Measurements from ENCODE around the gene GAPT.

Gene GAPT

DNA sequence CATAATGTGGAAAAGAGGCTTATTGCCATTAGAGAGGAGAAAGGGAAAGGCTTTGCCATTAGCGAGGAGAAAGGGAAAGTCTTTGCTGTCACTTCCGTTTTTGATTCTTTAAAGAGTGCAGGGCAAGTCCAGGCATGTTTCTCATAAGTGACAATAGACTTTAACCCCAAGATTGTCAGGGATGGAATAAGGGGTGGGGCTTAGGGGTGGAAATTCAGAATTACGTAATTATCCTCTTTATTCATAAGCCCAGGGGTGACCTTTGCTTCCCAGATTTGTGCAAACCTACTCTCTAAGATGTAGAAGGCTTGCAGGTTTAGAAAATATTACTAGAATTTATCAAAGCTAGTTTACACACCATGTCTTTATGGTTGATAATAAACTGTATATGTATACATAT, 29.1 kb upstream of the GAPT start:
- DNase-seq, result no peak

DNA sequence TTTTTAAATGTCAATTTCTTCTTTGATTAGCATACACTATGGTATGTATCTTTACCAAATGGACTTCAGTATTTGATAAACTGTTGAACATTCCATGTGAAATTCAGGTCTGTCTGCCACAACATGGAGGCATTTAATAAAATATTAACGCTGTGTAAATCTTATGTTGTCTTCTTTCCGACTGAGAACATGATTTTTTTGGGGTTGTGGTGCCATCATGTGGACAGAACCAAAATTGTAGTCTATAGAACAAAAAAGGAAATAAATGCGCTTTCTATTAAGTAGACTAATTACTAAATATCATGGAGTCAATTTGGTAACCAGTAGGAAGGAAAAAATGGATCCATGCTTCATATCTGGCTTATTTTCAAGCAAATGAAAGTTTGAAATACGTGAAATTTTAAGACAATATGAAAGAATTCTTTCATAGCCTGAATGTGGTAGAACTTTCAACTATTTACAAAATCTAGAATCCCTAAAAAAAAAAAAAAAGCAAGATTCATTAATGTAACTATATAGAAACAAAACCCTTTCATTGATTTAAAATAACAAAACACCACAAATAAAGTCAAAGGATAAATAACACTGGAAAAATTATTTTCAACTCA, 28.5 kb upstream of the GAPT start:
- peak; percentile 2 to 68 (median 24) for DNase-seq

DNA sequence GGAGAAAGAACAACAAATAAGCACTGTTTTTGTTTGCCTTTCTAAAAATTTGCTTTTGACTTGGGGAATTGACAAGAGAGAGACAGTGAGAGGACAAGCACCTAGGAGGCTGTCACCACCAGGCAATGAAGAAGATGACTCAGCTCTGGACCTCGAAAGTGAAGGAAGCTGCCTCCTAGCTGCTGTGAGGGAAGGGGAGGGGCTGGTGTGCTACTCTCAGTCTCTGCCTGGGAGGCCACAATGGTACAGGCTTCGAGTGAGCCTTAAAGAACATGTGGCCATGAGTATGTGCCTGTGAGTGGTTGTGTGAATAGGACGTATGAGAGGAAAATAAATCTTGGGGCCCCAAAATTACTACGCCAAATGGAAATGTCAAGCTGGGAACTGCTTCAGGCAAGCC, 24.3 kb upstream of the GAPT start:
- DNase-seq, result no peak

DNA sequence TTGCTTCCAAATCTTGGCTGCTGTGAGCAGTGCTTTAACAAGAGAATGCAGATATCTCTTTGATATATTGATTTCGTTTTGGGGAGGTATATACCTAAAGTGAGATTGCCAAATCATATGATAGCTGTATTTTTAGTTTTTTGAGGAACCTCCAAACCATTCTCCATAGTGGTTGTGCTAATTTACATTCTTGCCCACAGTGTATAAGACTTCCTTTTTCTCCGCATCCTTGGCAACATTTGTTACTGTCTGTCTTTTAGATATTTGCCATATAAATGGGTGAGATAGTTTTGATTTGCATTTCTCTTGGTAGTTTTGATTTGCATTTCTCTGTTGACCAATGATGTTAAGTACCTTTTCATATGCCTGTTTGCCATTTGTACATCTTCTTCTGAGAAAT, 21.3 kb upstream of the GAPT start:
- no peak for DNase-seq

DNA sequence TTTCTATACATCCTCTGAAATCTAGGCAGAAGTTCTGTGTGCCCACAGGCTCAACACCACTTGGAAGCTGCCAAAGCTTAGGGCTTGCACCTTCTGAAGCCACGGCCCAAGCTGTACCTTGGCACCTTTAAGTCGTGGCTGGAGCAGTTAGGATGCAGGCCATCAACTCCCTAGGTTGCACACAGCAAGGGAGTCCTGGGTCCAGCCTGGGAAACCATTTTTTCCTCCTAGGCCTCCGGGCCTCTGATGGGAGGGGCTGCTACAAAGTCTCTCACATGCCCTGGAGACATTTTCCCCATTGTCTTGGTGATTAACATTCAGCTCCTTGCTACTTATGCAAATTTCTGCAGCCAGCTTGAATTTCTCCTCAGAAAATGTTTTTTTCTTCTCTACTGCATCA, 15.8 kb upstream of the GAPT start:
- no peak for DNase-seq

DNA sequence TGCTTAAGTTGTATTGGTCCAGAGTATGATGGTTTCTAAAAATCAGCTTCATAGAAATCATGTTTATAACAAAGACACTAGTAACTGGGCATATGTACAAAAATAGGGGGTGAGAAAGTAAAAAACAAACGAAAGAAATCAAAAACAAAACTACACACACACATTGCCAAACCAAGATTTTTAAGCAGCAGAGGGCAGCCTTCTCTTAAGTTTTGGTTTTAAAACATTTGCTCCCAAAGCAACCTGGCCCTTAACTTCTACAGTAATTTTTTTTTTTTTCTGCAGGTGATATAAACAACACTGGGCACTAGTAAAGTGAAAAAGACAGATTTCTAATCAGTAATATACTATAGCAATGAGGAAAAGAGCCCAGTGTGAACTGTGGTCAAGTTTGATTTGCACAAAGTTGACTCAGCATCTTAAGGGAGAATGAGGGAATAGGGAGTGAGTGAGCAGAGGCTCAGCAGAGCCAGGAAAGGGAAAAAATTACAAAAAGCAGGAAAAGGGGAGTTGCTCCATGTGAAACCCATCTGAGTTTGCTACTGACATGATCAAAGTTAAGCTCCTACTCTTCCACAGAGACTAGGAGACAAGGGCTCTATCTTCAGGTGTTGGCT, 13.4 kb upstream of the GAPT start:
- no peak for DNase-seq

DNA sequence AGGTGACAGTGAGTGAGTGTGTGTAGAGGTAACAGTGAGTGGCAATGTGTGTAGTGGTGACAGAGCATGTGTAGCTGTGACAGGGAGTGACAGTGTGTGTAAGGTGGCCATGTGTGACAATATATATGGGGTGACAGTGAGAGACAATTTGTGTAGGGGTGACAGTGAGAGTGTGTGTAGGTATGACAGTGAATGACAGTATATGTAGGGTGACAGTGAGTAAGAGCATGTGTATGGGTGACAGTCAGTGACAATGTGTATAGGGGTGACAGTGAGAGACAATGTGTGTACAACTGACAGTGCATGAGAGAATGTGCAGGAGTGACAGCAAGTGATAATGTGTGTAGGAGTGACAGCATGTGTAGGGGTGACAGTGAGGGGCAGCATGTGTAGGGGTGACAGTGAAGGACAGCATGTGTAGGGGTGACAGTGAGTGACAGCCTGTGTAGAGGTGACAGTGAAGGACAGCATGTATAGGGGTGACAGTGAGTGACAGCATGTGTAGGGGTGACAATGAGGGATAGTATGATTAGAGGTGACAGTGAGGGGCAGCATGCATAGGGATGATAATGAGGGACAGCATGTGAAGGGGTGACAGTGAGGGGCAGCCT, 10.1 kb upstream of the GAPT start:
- no peak for DNase-seq

DNA sequence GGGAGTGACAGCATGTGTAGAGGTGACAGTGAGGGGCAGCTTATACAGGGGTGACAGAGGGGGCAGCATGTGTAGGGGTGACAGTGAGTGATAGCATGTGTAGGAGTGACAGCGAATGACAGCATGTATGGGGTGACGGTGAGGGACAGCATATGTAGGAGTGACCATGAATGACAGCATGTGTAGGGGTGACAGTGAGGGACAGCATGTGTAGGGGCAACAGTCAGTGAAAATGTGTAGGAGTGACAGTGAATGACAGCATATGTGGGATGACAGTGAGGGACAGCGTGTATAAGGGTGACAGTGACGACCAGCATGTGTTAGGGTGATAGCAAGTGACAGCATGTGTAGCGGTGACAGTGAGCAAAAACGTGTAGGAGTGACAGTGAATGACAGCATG, 9.4 kb upstream of the GAPT start:
- DNase-seq, result no peak

DNA sequence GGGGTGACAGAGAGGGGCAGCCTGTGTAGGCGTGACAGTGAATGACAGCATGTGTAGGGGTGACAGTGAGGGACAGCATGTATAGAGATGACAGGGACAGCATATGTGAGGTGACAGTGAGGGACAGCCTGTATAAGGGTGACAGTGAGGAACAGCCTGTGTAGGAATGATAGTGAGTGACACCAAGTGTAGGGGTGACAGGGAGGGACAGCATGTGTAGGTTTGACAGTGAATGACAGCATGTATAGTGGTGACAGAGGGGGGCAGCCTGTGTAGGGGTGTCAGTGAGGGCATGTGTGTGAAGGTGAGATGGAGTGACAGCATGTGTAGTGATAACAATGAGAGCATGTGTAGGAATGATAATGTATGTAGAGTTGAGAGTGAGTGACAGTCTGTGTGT, 8.7 kb upstream of the GAPT start:
- no peak for DNase-seq

DNA sequence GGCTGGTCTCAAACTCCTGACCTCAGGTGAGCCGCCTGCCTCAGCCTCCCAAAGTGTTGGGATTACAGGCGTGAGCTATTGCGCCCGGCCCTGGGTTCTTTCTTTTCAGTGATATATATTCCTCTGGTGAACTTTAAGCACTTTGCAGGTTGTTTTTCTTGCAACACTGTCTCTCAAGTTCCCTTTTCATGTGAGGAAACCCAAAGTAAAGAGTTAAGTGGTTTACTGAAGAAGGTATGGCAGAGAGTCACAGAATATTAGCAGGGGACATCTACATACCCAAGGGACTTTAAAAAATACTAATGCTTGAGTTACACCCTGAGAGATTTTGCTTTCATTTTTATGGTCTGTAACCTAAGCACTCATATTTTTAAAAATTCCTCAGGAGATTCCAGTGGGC, 6.7 kb upstream of the GAPT start:
- DNase-seq, result no peak

DNA sequence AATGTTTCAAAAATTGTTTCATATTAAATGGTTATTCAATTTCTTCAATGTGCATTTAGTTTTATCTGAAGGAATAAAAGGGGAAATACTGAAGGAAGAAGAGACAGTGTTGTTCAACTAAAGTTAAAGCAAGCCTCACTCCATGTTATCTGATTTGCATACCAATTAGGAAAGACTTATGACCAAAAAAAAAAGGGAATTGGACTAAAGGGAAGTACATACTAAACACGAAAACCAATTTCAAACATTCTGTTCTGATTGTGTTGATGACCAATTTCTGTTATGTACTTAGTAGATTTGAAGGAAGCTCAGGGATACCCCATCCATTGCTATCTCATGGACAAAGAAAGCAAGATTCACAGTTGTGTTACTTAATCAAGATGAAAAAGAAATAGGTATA, 4.9 kb upstream of the GAPT start:
- DNase-seq, result no peak

DNA sequence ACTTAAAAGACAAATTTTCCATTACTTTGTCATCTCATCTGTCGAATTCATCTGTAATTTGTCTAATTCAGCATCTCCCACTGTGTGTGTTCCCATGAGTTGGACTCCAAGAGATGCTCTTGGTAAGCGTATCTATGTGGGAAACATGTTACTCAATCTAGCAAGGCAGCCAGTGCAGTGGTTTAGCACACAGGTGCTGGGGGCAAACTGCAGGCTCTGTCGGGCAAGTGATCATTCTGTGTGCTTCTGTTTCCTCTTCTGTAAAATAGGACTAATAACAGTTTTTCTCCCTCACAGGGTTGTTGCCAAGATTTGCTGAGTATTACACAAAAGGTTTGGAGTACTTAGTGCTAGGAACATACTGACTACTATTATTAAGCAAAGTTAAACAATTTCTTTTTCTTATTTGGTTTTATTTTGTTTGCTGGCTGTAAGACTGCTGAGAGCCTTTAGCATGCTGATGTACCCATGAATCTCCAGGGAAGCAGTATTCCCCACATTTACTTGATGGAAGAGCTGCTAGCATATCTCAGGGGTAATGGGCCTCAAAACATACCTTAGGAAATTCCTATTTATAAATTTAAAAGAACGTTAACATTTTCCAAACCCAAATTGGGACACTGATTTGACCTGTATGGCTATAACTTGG, 709 bp upstream of the GAPT start:
- DNase-seq, result no peak

DNA sequence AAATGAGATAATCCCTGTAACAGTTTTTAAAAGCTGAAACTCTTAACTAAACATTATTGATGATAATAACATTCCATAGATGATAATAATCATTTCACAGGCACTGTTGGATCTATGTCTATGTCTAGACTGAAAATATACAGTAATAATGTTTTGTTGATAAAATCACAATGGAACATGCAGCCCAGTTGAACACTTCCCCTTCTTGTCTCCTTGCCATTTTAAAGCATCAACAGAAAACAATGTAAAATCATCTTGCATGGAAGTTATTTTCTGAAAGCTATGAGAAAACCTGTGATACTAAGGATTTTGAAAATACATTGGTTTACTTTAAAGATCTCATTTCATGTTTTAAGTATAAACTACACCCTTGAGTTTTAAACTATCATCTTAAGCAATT, 1.9 kb downstream of the GAPT start:
- no peak for DNase-seq

DNA sequence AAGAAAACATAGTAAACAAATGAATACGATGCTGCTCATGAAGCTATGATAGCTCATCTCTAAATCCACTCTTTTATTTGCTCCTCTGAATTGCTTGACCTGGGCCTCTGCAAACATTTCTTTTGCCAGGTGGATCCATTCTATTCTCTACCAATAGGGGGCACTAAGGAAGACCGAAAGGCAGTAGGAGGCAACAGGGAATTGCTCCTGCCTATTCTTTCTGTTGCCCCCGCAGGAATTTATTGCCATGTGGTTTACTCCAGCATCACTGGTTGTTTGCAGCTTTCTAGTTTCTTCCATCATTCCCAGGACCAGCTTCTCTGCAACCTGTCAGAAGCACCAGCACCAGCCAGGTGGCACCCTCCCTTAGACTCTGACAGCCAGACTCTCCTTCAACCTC, 5.3 kb downstream of the GAPT start:
- DNase-seq, result no peak

DNA sequence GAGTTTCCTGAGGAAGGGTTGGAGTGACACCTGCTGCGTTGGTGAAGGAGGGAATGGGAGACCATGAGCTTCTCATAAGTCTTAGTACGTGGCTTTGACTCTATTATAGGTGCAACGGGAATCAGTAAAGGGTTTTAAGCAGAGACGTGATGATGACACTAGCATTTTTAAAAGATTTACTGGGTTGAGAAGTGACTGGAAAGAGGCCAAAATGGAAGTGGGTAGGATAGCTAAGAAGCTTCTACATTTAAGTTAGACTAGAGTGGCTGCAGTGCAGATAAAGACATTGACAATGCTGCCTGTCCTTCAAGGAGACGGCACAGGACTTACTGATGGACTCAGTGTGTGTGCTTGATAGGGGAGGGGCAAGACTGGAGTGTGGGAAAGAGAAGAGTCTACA, 6.2 kb downstream of the GAPT start:
- DNase-seq, result no peak

DNA sequence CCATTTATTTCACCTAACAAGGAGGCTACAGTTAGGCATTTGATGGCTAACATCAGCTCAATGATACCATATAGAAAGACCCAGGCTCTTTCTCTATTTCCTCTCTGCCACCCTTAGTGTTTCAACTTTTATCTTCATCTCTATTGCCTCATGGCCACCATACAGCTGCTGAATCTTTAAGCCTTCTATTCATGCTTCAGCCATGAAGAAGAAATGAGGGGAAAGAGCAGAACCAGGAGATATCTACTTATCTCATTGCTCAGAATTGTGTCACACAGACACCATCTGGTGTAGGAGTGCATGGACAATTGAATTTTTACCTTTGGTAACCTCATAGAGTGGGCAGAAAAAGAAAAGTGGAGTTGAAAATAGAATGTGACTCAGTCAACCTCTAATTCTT, 6.7 kb downstream of the GAPT start:
- DNase-seq, result no peak

DNA sequence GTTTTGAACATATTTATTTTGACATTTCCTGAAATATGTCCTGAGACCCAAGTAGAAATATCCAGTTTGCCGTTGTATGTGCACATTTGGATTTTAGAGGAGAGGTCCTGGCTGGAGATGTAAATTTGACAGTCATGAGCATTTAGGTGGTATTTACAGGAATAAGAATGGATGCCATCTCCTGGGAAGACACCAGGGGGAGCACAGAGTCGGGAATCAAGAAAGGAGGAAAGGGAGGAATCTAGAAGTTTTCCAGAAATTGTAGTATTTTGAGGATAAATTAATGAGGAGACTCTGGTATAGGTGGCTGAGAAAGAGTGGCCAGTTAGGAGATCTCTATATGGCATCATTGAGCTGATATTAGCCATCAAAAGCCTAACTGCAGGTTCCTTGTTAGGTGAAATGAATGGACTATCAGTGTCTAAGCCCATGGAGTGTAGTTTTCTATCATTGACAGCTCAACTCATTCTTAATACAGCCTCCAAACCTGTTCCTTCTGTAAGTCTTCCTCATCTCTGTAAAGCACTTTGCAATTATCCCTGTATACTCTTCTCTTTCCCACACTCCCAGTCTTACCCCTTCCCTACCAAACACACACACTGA, 7.2 kb downstream of the GAPT start:
- DNase-seq, result no peak

DNA sequence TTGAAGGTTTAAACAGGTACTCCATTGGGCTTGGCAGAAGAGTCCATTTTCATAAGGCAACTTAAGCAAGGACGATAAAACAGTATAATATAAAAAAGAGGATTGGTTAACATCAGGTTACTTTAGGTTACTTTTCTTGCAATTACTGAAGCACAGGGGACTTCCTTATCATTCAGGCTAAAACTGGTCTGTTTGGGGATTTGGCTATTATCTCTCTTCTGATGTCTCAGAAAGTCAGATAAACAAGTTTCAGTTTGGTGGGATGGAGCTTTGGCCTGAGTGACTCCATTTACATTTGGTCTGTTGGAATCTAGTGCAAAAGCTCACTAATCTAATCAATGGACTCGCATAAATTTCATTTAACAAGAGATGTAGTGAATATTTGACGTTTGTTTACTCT, 8.0 kb downstream of the GAPT start:
- DNase-seq, result no peak

DNA sequence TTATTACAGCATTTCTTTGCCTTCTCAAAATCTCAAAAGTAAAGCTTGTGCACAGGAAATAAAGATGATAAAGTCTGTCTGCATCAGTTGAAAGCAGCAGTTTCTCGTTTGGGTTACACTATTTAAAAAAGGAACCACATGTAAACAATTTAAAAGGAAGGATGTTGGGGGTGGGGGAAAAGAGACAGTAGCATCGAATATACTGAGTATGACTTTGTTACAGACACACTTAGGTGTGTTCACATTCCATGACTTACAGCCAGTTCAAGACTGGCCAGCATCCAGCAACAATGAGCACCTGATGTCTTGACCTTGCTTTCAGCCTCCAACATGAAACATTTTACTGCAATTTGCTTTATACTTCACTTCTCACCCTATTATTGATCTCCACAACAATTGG, 8.7 kb downstream of the GAPT start:
- DNase-seq, result peak in 2 of 6 experiments; percentile 1 to 13

DNA sequence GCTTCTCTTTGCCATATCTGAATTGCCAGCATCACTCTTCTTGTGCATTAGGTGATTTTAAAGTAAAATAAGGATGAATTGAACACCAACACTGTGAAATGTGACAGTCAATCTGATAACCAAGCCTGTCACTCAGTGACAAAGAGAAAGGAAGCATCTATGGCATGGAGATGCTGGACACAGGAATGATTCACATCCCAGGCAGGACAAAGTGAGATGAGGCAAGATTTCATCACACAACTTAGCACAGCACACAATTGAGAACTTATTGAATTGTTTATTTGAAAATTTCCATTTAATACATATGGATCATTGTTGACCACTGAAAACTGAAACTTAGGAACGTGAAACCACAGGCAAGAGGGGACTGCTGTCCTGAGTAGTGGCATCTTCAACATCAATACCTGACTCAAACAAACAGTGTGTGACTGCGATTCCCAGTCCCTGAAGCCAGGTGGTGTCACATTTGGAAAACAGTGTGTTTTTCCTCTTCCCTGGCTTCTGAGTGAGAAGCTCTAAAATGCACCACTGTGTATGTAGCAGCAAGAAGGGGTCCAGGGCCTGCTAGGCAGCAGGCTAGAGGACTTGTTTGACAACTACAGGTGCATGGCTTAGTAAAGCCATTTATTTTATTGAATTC, 10.7 kb downstream of the GAPT start:
- DNase-seq, result no peak

DNA sequence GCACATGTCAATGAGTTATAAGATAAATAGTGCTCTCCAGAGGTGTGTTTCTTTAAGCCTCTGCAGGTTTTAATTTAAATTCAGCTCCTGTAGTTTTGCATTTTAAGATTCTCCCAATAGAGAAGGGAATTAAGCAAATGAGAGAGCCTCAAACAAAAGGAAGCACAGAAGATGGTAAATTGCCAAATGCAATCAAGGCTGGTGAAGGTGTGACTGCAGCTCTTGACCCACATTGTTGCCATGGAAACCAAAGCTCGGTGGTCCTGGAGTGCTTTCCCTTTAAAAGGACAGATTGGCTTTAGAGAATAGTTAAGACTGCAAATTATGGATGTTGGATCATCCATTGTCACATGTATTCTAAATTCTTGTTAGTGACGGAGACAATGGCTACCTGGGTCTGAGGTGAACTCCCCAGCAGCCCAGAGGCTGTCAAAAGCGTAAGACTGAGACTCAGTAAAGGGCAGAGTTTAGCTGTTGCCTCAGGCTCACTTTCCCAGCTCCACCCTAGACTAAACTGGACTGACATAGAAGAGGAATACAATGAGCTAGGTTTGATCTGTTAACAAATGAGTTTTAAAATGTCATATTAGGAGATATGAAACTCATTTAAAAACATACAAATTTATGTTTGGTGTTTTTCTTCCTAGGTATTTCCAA, 12.3 kb downstream of the GAPT start:
- no peak for DNase-seq

DNA sequence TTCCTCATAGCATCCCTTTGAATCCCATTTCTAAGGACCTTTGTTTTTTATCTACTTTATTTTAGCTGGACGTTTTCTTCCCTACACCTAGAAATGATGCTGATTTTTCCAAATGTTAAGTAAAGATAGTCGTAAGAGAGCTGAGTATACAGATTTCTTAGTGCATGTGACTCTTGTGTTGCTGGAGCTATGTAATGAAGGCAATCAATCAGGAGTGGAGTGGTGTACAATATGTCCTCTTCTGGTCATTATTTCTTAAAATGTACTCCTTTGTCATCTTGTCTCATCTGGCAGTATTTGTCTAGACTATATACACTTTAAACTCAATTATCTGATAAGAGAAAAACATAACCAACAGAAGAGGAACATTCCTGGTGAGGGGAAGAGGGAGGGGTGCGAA, 13.5 kb downstream of the GAPT start:
- no peak for DNase-seq

DNA sequence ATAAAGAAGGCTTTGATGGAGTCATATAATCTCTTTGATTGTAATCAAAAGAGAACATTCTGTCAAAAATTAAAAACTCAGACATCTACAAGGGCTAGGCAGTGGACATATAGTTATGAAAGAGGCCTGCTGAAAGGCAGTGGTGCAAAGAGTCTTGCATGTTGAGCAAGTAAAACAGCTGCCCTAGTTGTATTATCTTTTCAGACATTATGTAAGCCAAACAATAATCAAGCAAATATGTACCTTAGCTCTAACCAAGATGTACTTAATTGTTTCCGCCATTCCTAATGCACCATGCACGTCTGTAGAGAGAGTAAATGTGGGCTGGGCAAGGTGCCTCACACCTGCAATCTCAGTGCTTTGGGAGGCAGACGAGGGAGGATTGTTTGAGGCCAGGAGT, 14.3 kb downstream of the GAPT start:
- no peak for DNase-seq
